Mesodermal cell (in vitro differentiated cells): ENCODE results near the gene ELOF1.
A peak's percentile ranks its signal among the peaks of the same experiment; 100 is the strongest.

Experiments used
- H3K27ac ChIP-seq: 2 replicates; pipeline ENCODE4 v1.7.0; 2013; ENCODE audit warnings: mild to moderate bottlenecking, low read depth, low read length, moderate library complexity; ENCODE audit not compliant: severe bottlenecking
- H3K36me3 ChIP-seq: 2 replicates; pipeline ENCODE4 v1.7.1; 2013; ENCODE audit warnings: mild to moderate bottlenecking, low read length, moderate library complexity; ENCODE audit not compliant: control insufficient read depth, insufficient read depth
- H3K4me1 ChIP-seq: one replicate; pipeline ENCODE4 v1.7.1; 2013; ENCODE audit warnings: mild to moderate bottlenecking, low read length; ENCODE audit not compliant: insufficient read depth, control insufficient read depth, poor library complexity, severe bottlenecking
- H3K4me3 ChIP-seq: 2 replicates; pipeline ENCODE4 v1.7.0; 2013; ENCODE audit warnings: low read length, control low read depth, mild to moderate bottlenecking; ENCODE audit not compliant: insufficient read depth, poor library complexity, severe bottlenecking; ENCODE audit errors: extremely low read depth
- H3K9me3 ChIP-seq: 2 replicates; pipeline ENCODE4 v1.7.1; 2013; ENCODE audit warnings: mild to moderate bottlenecking, low read length, moderate library complexity; ENCODE audit not compliant: control insufficient read depth
- WGBS, 2 experiments: methylation state at CpG; one replicate each; pipeline ENCODE4 v1.1.5; 2013; ENCODE audit warnings: missing lambda C conversion rate in 2 of 2; ENCODE audit not compliant: insufficient coverage in 2 of 2; 5-methylcytosine and 5-hydroxymethylcytosine counted together

Gene ELOF1

DNA sequence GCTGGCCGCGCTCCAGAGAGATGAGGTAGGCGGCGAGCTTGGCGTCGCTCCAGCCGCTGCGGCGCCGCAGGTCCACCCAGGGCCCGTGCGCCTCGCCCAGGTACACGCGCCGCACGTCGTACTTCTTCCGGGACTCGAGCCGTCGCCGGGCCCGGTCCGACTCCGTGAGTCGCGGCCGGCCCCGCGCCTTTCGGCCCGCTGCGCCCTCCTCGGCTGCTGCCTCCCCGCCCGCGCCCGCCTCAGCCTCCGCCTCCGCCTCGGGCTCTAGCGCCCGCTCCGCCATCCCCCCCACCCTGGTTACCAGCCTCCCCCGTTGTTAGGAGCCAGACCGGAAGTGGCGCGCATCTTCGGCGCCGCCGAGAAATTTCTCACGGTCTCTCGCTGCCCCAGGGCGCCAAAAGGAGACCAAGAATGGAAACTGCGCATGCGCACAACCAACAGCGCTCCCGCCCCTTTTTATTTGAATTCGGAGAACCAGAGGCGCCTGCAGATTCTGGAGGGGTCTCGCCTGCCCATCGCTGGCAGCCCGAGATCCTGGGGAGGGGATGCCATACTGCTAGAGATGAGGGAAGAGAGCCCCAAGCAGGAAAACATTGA, 53.4 kb downstream of the ELOF1 start, which contains the start of gene ZNF653:
Gene ZNF653, minus strand, starts transcription at position 336 of the 597 bp plus-strand sequence. Its CDS starts 53 bp downstream, at position 283.
- H3K4me3 ChIP-seq = peak within 1 kb of the TSS; percentile 85
- peak within 1 kb of the TSS; percentile 95 for H3K27ac ChIP-seq
- 0% methylated on average over 53 to 63 of the region's 65 CpGs for WGBS, 2 experiments
- no peaks in the 10 kb centered on the region for H3K9me3 ChIP-seq
- H3K4me1 ChIP-seq = peaks cover 15% of the 10 kb centered on the region
- peaks cover 9% of the 10 kb centered on the region for H3K36me3 ChIP-seq

DNA sequence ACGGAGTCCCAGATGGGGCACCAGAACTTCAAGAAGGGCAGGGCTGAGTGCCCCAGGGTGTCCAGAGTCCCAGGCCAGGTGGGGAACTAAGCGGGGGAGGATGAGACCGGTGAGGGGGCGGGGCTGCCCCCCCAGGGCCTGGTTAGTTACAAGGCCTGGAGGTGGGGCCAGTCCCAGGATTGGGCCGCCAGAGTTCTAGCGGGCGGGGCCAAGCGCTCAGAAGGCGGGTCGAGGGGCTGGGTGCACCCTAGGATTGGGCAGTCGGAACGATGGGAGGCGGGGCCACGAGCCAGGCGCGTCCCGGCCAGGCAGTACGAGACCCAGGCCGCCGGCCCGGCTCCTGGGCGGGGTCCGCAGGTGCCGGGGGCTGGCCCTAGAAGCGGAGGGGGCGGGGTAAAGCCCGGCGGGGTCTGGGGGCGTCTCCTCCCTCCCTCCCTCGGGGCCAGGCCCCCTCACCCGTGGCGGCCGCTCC, 54.0 kb downstream of the ELOF1 start:
- Histone ChIP-seq H3K4me1 (peaks cover 15% of the 10 kb centered on the region), H3K9me3 (no peaks in the 10 kb centered on the region), H3K27ac (peak overlapping the region; percentile 95), H3K4me3 (peak overlapping the region; percentile 85), H3K36me3 (peaks cover 9% of the 10 kb centered on the region)
- 1 to 3% methylated on average over 21 to 29 of the region's 33 CpGs for WGBS, 2 experiments

DNA sequence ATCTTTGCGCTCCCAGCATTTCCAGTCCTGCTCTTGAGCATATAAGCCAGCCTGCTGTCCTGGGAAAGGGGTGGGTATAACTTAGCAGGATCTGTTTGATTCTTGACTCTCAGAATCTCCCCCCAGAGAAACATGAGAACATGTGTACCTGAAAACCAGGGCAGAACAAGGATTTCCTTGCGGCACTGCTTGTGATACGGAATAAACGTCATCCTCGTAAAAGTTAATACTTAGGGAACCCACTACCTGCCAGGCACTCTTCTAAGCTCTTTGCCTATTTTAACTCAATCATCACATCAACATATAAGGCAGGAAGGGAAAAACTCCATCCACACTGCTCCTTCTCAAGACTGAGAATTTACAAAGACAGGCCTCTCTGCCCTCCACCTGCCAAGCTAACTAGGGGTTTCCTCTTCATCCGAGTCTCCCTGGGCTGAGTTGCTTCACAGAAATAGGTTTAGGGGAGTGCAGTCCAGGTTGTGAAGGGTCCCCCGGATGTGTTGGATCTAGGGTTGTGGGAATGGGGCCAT, 54.5 kb downstream of the ELOF1 start:
- WGBS, 2 experiments = 68 to 81% methylated on average over 5 to 6 of the region's 7 CpGs
- Histone ChIP-seq H3K4me3 (peak overlapping the region; percentile 85), H3K4me1 (peaks cover 15% of the 10 kb centered on the region), H3K27ac (peak overlapping the region; percentile 50), H3K36me3 (peaks cover 9% of the 10 kb centered on the region), H3K9me3 (no peaks in the 10 kb centered on the region)
